ENCODE measurements around the gene GKN2.
"Not testable (repeated sequence)": the region's sequence is repeated elsewhere in the genome, so short reads cannot be mapped to it uniquely, and the experiment has no call there.

The GKN2 gene

DNA sequence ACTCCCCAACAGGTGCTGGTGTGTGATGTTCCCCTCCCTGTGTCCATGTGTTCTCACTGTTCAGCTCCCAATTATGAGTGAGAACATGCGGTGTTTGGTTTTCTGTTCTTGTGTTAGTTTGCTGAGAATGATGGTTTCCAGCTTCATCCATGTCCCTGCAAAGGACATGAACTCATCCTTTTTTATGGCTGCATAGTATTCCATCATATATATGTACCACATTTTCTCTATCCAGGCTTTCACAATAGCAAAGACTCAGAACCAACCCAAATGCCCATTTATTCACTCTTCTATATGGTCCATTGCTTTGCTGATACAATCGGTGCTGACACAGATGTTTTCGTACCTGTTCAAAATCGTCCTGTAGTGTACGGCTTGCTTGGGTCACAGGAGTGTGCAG is 2.7 kb upstream of the GKN2 start:
- not testable (repeated sequence) for FAIRE-seq

DNA sequence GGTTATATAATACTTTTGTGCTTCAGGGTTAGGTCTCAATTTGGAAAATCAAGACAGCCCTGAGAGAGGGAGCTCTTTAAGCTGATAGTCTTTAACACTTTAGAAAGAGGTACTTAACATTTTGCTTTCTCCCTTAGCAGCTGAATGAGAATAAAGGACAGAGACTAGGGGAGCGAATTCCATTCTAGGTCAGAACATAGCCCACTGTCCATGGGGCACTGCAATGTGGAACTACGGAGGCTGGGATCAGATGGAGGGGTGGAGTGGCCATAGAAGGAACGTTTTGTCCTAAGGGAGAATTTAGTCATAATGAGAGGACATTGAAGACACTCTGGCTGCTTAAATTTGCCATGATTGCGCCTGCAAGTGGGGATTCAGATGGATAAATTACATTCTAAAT is 794 bp downstream of the GKN2 start:
- no peak for FAIRE-seq

DNA sequence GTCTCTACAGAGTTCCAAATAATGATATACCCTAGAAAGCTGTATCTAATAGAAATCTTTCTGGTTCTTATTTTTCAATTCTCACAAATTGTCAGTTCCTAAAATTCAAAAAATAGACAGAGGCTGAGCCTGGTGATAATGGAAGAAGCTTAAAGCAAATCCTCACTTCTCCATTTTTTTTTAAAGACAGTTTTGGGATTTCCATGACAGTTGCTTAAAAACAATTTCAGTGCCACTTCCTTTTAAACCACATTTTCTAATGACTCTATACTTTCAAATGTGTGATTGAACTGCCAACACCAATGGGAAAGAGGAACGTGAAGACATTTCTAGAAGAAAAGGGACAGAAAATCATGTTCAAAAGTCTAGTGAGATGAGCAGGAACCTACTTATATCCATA is 4.0 kb downstream of the GKN2 start:
- no peak for FAIRE-seq

DNA sequence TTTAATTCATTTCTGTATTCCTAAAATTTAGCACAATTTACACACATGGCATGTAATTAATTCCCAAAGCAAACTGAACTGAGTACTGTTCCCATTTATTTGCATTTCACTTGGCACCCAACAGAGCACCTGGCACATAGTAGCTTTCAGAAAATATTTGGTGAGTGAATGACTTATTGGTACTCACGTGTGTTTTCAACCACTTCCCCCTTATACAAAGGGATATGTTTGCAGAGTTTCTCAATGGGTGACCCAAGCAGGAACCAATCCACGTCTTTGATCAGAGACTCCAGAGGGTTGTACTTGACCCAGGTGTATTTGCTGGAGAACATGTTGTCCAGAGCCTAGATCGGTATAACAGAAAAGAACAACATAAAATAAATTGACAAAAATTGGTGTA is 6.6 kb downstream of the GKN2 start:
- no peak for FAIRE-seq

DNA sequence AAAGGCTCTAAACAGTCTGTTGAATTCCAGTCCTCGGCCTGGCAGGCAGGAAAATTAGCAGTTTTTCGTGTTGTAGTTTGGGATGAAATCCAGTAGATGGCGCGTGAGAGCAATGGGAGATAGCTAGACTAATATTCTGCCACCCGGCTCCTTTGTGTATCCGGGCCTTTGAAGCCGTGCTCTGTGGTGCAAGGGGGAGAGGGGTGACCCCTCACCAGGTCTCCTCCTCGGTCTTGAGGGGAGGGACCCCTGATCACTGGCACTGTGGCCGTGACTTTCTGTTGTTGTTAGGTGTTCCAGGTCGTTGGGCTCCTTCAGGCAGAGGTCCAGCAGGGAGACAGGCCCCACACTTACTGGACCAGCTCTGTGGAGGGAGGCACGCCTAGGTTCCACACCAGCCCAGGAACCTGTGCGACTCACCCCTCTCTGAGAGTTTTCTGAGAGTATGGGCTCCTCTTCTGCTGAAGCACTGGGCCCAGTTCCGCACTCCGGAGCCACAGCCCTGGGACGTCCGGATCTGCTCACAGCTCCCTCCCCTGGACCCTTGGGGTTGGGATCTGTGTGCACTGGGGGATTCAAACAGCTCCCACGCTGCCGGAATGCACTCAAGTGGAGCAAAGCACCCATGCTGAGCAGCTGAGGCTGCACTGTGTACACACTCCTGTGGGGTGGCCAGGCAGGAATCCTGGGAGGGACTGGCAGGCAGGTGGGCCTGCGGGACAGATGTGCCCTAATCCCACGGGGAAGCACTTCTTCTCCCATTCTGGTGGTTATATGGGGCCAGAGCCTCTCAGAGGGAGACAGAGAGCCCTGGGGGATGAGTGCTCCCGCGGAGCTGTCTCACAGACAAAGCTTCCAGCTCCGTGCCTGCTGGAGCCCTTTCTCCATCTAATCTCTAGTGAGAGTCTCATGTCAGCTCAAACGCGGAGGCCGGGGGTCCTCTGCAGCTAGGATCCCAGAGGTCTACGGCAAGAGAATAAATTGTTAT is 8.8 kb downstream of the GKN2 start:
- FAIRE-seq: peak; percentile 56

DNA sequence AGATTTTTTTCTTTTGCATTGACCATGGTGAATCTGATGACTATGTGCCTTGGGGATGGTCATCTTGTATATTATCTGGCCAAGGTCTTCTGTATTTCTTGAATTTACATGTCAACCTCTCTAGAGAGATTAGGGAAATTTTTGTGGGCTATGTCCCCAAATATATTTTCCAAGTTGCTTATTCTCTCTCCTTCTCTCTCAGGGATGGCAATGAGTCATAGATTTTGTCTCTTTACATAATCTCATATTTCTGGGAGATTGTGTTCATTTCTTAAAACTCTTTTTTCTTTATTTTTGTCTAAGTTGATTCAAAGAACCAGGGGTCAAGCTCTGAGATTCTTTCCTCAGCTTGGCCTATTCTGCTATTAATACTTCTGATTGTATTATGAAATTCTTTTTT is 9.9 kb downstream of the GKN2 start:
- FAIRE-seq: no peak

DNA sequence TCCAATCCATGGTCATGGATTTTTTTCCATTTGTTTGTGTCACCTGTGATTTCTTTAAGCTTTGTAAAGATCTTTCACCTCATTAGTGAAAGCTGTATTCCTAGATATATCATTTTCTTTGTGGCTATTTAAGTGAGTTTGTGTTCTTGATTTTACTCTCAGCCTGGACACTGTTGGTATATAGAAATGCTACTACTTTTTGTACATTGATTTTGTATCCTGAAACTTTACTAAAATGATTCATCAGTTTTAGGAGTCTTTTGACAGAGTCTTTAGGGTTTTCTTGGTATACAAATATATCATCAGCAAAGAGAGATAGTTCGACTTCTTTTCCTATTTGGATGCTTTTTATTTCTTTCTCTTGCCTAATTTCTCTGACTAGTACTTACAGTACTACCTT is 12.3 kb downstream of the GKN2 start:
- no peak for FAIRE-seq

DNA sequence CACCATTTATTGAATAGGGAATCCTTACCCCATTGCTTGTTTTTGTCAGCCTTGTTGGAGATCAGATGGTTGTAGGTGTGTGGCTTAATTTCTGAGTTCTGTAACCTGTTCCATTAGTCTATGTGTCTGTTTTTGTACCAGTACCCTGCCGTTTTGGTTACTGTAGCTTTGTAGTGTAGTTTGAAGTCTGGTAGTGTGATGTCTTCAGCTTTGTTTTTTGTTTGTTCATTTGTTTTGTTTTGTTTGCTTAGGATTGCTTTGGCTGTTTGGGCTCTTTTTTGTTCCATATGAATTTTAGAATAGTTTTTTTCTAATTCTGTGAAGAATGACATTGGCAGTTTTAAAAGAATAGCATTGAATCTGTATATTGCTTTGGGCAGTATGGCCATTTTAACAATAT is 12.7 kb downstream of the GKN2 start:
- FAIRE-seq: no peak

DNA sequence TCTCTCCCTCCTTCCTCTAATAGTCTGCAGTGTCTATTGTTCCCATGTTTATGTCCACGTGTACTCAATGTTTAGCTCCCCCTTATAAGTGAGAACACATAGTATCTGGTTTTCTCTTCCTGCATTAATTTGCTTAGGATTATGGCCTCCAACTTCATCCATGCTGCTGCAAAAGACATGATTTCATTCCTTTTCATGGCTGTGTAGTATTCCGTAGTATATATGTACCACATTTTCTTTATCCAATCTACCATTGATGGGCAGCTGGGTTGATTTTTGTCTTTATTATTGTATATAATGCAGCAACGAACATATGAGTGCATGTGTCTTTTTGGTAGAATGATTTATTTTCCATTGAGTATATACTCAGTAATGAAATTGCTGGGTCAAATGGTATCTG is 13.8 kb downstream of the GKN2 start:
- no peak for FAIRE-seq

DNA sequence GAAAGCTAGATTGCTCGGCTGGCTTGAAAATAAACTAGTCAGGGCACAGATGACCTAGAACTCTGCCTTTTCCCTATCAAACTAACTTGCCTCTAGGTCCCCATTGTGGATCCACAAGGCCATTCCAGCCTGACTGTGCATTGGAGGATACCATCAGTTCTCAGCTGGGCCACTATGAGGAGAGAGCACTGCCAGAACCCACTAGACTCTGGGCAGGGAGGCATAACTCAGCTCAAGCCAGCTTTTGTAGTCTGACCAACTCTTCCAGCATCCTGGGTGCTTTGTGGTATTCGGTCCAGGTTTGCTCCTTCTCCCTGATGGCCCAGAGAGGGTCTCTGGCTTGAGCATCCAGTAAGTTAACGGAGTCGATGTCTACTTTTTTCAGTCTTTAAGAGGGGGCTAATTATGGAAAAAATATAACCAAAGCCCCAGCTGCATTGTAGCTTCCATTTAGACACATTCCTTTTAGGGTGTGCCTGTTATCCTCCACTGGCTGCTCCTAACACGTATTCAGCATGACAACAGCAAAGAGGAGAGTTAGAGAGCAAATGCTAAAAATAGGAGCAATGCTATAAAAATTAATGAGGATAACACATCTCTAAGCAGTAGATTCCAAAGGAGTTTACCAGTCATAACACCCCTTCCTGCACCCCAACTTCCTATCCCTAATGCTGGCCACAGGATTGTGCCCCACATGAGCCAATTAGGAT is 15.2 kb downstream of the GKN2 start:
- FAIRE-seq: no peak

DNA sequence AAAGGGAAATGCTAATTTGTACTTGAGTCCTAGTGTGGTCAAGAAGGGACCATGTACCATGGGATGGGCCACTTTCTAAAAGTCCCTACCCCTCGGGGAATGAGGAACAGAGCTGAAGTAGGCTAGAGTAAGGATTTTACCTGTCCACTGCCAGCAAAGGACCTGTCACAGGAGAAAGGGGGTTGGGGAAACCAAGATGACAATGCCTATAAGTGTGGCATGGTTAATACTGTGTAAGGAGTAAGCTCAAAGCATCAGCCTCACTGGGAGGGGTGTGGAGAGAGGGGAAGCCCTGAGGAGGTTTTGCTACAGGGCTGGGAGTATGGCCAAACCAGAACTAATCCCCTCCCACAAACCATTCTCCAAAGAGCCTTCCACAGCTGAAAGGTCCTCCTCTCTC is 15.8 kb downstream of the GKN2 start:
- FAIRE-seq: no peak

DNA sequence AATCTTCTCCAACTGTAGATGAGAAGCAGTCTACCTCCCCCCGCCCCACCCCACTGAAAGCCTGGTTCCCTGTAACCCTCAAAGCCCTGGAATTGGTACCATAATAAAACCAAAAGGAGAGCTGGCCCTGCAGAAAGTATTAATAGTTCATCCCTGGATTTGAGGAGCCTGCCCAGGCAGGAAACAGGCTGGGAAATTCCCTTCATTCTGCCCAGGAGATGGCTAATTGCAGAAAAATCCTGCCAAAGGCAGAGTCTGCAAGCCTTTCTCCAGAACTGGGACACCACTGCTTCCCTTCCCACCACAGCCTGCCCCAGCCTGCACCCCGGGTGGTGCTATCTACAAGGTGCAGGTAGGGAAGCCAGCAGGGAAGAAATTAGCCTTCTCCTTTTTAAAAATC is 16.3 kb downstream of the GKN2 start:
- no peak for FAIRE-seq

DNA sequence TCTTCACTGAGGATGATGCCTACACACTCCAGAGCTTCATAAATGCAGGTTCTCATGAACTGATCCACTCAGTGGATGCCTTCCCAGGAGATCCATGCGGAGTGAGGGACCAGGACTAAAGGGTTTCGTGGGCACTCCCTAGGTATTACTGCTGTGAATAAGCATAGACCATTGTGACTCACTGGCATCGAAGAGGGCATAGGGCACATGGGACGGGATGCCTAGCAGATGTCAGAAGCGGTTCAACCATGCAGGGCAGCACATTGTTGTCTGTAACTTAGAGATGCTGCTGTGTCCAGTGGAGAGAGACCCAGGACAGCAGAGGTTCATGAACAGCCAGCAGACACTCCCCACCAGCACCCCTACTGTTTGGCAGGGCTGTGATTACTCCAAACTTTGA is 17.2 kb downstream of the GKN2 start:
- no peak for FAIRE-seq

DNA sequence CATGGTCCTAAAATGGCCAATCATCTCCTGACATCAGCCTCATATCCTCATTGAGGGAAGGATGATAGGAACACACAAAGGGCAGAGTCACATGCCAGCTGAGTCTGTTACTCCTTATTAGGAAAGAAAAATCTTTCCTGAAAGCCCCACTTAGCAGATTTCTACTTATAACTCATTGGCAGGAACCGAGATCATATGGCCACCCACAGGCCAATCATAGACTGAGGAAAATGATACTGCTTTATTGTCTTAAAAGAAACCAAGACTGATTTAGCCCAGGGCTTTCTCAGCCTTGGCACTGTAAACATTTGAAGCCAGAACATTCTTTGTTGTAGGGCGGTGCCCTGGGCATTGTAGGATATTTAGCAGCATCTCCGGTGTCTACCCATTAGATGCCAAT is 18.7 kb downstream of the GKN2 start:
- FAIRE-seq: no peak

DNA sequence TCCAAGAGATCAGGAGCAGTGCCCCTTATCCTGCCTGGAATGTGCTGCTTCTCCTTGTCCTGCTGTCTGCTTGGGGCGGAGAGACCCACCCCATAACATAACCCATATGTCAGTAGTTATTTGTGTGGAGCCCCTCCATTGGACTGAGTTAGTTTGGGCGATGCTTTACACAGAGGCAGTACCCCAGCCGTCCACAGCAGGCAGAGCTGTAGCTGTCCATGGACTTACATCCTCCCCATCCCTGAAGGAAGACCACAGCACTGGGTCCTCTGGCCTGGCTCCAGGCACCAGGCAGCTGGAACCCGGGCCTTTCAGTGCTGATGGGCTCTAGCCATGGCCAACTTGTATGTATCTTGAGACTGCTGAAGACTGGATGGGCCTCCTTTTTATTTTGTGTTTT is 20.3 kb downstream of the GKN2 start:
- no peak for FAIRE-seq

DNA sequence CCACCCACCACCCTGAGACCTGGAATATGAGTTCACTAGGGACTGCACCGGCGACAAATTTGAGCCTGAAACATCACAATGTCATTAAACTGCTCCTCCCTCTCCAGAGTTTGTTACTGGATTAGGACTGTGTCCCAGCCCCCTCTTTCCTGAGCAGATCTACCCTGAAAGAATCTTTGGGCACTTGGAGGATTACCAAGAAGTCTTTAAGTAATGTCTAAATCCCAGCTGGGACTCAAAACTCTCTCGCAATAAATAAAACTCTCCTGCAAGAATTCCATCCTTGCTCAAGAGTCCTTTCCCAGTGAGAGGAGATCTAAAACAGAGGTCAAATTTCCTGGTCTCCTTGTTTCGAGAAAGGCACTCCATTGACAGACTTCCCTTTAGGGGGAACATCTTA is 20.9 kb downstream of the GKN2 start:
- no peak for FAIRE-seq

DNA sequence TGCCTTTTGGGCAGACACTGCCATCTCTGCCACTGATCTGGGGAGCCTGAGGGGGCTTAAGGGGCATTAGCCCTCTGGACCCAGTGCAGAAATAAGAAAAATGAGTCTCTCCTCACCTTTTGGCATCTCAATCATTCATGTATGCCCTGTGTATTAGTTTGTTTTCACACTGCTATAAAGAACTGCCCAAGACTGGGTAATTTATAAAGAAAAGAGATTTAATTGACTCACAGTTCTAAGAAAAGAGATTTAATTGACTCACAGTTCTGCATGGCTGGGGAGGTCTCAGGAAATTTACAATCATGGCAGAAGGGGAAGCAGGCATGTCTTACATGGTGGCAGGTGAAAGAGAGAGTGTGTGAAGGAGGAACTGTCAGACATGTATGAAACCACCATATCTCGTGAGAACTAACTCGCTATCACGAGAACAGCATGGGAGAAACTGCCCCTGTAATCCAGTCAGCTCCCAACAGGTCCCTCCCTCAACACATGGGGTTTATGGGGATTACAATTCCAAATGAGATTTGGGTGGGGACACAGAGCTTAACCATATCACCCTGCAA is 21.5 kb downstream of the GKN2 start:
- no peak for FAIRE-seq

DNA sequence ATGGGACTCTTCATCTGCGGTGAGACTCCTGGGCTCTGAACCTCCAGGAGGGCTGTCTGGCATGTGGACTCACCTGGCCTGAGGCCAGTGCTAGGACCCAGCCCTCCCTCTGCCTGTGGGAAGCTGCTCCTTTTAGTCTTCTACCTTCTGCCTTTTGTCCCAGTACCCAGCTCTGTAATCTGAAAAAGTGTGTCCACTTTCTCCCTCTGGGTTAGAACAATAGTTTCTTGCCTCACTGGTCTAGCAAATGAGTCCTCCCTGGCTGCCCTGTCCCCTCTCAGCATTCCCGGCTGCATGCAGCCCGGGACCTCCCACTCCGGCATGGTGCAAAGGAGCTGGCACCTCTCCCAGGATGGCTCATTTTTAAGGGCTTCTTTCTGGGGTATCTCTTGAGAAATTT is 25.9 kb downstream of the GKN2 start:
- FAIRE-seq: no peak

DNA sequence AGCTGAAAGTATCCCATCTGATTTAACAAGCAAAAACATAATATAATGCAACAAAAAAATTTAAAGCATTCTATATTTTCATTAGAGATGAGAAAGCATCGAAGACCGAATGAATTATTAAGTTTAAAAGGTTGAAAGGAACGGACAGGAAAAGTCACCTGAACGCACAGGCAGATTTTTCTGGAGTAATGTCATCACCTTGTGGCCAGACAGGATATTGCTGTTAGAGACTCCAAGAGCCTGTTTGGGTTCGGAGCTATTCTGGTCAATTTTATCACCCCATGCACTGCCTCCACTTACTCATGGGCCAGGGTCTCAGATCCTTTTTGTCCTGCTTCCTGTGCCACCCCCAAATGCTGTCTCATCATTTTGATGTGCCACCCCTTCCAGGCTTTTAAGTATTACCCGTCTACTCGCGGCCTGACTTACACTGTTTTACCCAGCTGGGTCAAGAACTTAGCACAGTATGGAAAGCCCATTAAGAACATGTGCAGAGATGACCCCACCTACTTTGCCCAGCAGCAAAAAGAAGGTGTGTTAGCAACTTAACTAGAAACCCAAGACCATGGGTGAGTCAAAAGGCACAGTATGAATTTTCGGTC is 27.3 kb downstream of the GKN2 start:
- FAIRE-seq: peak; percentile 58

DNA sequence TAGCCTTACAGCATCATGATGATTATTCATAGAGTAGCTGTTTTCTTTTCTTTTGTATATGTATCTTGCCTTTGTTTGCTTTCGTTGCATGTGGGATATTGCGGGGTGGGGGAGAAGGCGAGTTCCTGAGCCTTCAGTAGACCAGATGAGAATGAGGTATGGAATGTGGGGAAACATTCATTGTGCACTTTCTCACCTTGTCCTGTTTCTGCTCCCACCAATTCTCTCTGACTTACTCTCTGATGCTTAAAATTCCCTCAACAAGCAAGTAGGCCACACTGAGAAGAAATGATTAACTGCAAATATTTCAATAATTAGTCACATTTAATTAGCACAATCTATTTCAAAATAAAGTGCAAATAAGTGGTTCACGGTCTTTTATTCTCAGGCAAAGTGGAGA is 31.0 kb downstream of the GKN2 start:
- no peak for FAIRE-seq

DNA sequence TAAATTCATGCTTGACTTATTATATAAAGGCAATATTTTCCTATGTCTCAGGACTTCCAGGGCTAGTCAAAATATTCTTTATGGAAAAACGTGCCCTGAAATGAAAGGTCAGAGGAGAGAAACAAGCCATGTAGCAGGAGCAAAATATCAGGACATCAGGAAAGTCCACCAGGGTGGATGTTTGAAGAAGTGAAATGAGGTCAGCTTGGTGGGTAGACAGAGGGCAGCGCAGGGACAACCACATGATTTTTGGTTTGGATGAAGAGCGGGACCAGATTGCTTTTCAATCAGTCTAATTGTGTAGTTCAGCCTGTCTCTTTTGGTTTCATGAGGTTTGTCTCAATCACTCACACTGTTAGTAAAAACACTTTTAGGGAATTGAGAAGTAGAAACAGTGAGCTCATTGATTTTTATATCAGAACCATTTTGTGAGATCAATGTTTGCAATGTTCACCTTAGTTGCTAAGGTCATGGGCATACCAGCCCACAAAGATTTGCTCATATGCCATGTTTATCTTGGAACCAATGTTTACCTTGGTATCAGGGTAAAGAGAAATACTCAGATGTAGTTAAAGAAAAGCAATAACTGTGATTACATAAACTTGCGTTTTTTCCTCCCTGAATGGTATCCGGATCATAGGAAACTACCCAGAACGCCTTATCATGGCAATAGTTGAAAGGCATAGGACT is 32.1 kb downstream of the GKN2 start:
- no peak for FAIRE-seq

DNA sequence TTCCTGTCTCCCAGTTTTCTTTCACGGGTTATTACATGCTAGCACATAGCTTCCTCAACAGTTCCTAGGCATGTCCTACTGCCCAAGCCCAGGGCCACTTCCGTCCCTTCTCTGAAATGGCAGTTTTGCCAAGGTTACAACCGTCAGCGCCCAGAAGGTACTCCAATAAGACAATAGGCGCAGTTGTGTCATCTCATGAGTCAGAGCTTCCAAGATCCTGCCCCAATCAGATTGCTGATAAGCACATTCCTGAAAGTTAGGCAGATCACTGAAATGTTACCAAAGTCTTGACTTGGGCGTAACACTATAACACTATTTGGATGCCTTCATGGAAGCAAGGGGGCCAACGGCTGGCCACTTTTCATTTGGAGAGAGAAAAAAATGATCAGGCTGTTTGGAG is 34.2 kb downstream of the GKN2 start:
- FAIRE-seq: no peak

Data from TTC549 (cell line).